A549 (cell line): Measurements from ENCODE around the gene PLEKHH3.

Experiments used
- BHLHE40 ChIP-seq: IDR thresholded peaks from 2 replicates; pipeline ENCODE4 v1.6.1; 2012; ENCODE audit warnings: low read depth, low read length, inconsistent platforms
- EP300 ChIP-seq, 2 experiments: fragments of >200 bp; sonication (Bioruptor Twin); formaldehyde crosslinking; IDR thresholded peaks; 2 replicates in 1 of 2; 3 replicates in 1 of 2; pipeline ENCODE4 v1.6.1; 2016 to 2017
- GATA3 ChIP-seq: IDR thresholded peaks from 2 replicates; pipeline ENCODE4 v1.6.1; 2012; ENCODE audit warnings: borderline replicate concordance
- MAFK ChIP-seq: fragments of 450-650 bp; IDR thresholded peaks from 2 replicates; pipeline ENCODE4 v1.6.1; 2014; ENCODE audit not compliant: partially characterized antibody
- MYC ChIP-seq: IDR thresholded peaks from 2 replicates; pipeline ENCODE4 v1.6.1; 2012; ENCODE audit warnings: mild to moderate bottlenecking, inconsistent platforms, low read length, improper control_type of control experiment, borderline replicate concordance
- PHF8 ChIP-seq: fragments of 200-600 bp; sonication (generic); IDR thresholded peaks from 2 replicates; pipeline ENCODE4 v1.6.1; 2016; ENCODE audit warnings: low read depth, mild to moderate bottlenecking, antibody characterized with exemption, moderate library complexity, borderline replicate concordance
- POLR2A ChIP-seq: IDR thresholded peaks from 2 replicates; pipeline ENCODE4 v1.6.1; 2012; ENCODE audit warnings: mild to moderate bottlenecking, low read length
- RFX5 ChIP-seq: fragments of 450-650 bp; IDR thresholded peaks from 2 replicates; pipeline ENCODE4 v1.7.1; 2014; ENCODE audit warnings: antibody characterized with exemption, mild to moderate bottlenecking, moderate library complexity
- SREBF2 ChIP-seq: fragments of 450-650 bp; IDR thresholded peaks from 2 replicates; pipeline ENCODE4 v1.6.1; 2014; ENCODE audit warnings: mild to moderate bottlenecking, moderate library complexity
- TF ChIP-seq, protein P1 (sequence below): fragments of >200 bp; sonication (Bioruptor Twin); formaldehyde crosslinking; IDR thresholded peaks from 3 replicates; pipeline ENCODE4 v1.5.1; 2016
- TF ChIP-seq, protein P2 (sequence below): fragments of 150-350 bp; IDR thresholded peaks from 2 replicates; pipeline ENCODE4 v1.6.1; 2014; ENCODE audit warnings: low read depth, mild to moderate bottlenecking, low read length
- TF ChIP-seq, protein P3 (sequence below): IDR thresholded peaks from 2 replicates; pipeline ENCODE4 v1.6.1; 2012

DNA sequence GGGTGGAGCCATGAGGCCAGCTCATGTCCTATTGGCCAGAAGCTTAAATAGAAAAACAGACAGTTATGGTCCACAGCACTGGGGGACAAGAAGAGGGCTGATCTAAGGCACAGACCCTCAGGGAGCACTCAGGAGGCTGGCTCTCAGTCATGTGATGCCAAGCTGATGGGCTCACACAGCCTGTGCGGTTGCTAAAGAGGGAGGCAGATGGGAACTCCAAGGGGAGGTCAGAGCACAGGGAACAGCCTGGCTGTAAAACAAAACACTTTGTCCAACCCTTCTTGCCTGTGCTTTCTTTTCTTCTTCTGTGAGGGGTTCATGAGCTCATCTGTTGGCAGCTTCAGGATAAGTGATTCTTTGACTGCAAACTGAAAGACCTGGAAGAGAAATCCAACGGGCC is 32.8 kb upstream of the PLEKHH3 start:
- TF ChIP-seq, protein P1, sequence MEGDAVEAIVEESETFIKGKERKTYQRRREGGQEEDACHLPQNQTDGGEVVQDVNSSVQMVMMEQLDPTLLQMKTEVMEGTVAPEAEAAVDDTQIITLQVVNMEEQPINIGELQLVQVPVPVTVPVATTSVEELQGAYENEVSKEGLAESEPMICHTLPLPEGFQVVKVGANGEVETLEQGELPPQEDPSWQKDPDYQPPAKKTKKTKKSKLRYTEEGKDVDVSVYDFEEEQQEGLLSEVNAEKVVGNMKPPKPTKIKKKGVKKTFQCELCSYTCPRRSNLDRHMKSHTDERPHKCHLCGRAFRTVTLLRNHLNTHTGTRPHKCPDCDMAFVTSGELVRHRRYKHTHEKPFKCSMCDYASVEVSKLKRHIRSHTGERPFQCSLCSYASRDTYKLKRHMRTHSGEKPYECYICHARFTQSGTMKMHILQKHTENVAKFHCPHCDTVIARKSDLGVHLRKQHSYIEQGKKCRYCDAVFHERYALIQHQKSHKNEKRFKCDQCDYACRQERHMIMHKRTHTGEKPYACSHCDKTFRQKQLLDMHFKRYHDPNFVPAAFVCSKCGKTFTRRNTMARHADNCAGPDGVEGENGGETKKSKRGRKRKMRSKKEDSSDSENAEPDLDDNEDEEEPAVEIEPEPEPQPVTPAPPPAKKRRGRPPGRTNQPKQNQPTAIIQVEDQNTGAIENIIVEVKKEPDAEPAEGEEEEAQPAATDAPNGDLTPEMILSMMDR: no peak
- TF ChIP-seq, protein P2, sequence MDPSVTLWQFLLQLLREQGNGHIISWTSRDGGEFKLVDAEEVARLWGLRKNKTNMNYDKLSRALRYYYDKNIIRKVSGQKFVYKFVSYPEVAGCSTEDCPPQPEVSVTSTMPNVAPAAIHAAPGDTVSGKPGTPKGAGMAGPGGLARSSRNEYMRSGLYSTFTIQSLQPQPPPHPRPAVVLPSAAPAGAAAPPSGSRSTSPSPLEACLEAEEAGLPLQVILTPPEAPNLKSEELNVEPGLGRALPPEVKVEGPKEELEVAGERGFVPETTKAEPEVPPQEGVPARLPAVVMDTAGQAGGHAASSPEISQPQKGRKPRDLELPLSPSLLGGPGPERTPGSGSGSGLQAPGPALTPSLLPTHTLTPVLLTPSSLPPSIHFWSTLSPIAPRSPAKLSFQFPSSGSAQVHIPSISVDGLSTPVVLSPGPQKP: no peak
- no peak for TF ChIP-seq RFX5
- no peak for TF ChIP-seq MYC
- TF ChIP-seq POLR2A: no peak
- no peak for TF ChIP-seq EP300 (IDR thresholded peaks at IDR 0.05)
- no peak for TF ChIP-seq BHLHE40
- TF ChIP-seq MAFK: no peak
- no peak for TF ChIP-seq GATA3
- TF ChIP-seq PHF8: no peak
- TF ChIP-seq SREBF2: no peak
- TF ChIP-seq, protein P3, sequence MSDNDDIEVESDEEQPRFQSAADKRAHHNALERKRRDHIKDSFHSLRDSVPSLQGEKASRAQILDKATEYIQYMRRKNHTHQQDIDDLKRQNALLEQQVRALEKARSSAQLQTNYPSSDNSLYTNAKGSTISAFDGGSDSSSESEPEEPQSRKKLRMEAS: no peak
